ENCODE data around the gene NDP. TPM values are rescaled to one million over a fixed set of nuclear protein-coding genes. Genes with fewer than 3 reads are reported as not detected.

The NDP gene
- total RNA-seq, 4 donors from 2014 or later, result 0.27 TPM; not detected in 3

GRCh38 chrX:43969504-43970501 lies 3.4 kb downstream of the NDP start:
- WGBS, 2 donors (ENCODE audit: low coverage in 1 of 2), result 53 to 72% methylated on average over 3 to 19 of the region's 19 CpGs
- Histone ChIP-seq H3K36me3 (no peaks in the 10 kb centered on the region), H3K27ac (no peak overlapping the region), H3K27me3 (no peaks in the 10 kb centered on the region), H3K4me3 (no peak overlapping the region), H3K9me3 (no peaks in the 10 kb centered on the region), H3K4me1 (peaks cover 0 to 2% (median 1%) of the 10 kb centered on the region in 4 donors)
- TF ChIP-seq POLR2A (IDR thresholded peaks at IDR 0.05) (no peak), POLR2AphosphoS5 (IDR thresholded peaks at IDR 0.05) (no peak), EP300 (IDR thresholded peaks at IDR 0.05; ENCODE audit: low read depth) (no peak), CTCF (IDR thresholded peaks at IDR 0.05) (no peak)
- no peak for DNase-seq
- in situ Hi-C loops (cut with MboI; ENCODE audit: low pct_ligation_motif_present in 1 of 4, low pct_unique_long_range_greater_than_20kb in 1 of 4, low sequenced_read_pairs in 3 of 4), result loop anchor here in 2 of 4 donors (25.0 kb wide), 2 partner anchors 1092 to 1217 kb away; no protein-coding TSS in a partner anchor
- intact Hi-C loops (cut with DNase I; ENCODE audit: low total_unique reads), result no loop called here

- H3K36me3 ChIP-seq, result no peaks in the 10 kb centered on the region
- no peak for TF ChIP-seq POLR2A (IDR thresholded peaks at IDR 0.05)
- TF ChIP-seq POLR2AphosphoS5 (IDR thresholded peaks at IDR 0.05), result no peak
- TF ChIP-seq EP300 (IDR thresholded peaks at IDR 0.05; ENCODE audit: low read depth), result no peak
- TF ChIP-seq CTCF (IDR thresholded peaks at IDR 0.05), result no peak
- H3K4me1 ChIP-seq, result peaks cover 0 to 2% (median 1%) of the 10 kb centered on the region in 4 donors
- DNase-seq, result no peak
- no peak overlapping the region for H3K4me3 ChIP-seq
- in situ Hi-C loops (cut with MboI; ENCODE audit: low pct_ligation_motif_present in 1 of 4, low pct_unique_long_range_greater_than_20kb in 1 of 4, low sequenced_read_pairs in 3 of 4) (loop anchor here in 2 of 4 donors (25.0 kb wide), 2 partner anchors 1094 to 1219 kb away; no protein-coding TSS in a partner anchor), intact Hi-C loops (cut with DNase I; ENCODE audit: low total_unique reads) (no loop called here)
- no peak overlapping the region for H3K27ac ChIP-seq
- H3K9me3 ChIP-seq, result no peaks in the 10 kb centered on the region
- H3K27me3 ChIP-seq, result no peaks in the 10 kb centered on the region
- 67 to 71% methylated on average over 1 to 4 of the region's 4 CpGs for WGBS, 2 donors (ENCODE audit: low coverage in 1 of 2)
Observed at GRCh38 chrX:43968359-43968781, 4.8 kb downstream of the NDP start.

GRCh38 chrX:43964936-43965335 lies 8.3 kb downstream of the NDP start:
- intact Hi-C loops (cut with DNase I; ENCODE audit: low total_unique reads), result no loop called here
- no peak for DNase-seq
- WGBS, 2 donors (ENCODE audit: low coverage in 1 of 2), result 67% methylated on average over 3 of the region's 3 CpGs; no CpG with 5 or more reads in 1 of the 2 donors
- Histone ChIP-seq H3K9me3 (no peaks in the 10 kb centered on the region), H3K27me3 (no peaks in the 10 kb centered on the region), H3K4me1 (no peaks in the 10 kb centered on the region), H3K36me3 (no peaks in the 10 kb centered on the region), H3K27ac (no peak overlapping the region), H3K4me3 (no peak overlapping the region)
- in situ Hi-C loops (cut with MboI; ENCODE audit: low pct_ligation_motif_present in 1 of 4, low pct_unique_long_range_greater_than_20kb in 1 of 4, low sequenced_read_pairs in 3 of 4), result loop anchor here in 2 of 4 donors (25.0 kb wide), 2 partner anchors 1097 to 1222 kb away; no protein-coding TSS in a partner anchor
- TF ChIP-seq EP300 (IDR thresholded peaks at IDR 0.05; ENCODE audit: low read depth) (no peak), CTCF (IDR thresholded peaks at IDR 0.05) (no peak), POLR2AphosphoS5 (IDR thresholded peaks at IDR 0.05) (no peak), POLR2A (IDR thresholded peaks at IDR 0.05) (no peak)

- DNase-seq, result no peak
- 73% methylated on average over 3 of the region's 3 CpGs; no CpG with 5 or more reads in 1 of the 2 donors for WGBS, 2 donors (ENCODE audit: low coverage in 1 of 2)
- H3K4me1 ChIP-seq, result no peaks in the 10 kb centered on the region
- no peak overlapping the region for H3K4me3 ChIP-seq
- intact Hi-C loops (cut with DNase I; ENCODE audit: low total_unique reads) (no loop called here), in situ Hi-C loops (cut with MboI; ENCODE audit: low pct_ligation_motif_present in 1 of 4, low pct_unique_long_range_greater_than_20kb in 1 of 4, low sequenced_read_pairs in 3 of 4) (loop anchor here in 2 of 4 donors (25.0 kb wide), 2 partner anchors 1099 to 1224 kb away; no protein-coding TSS in a partner anchor)
- no peak overlapping the region for H3K27ac ChIP-seq
- H3K9me3 ChIP-seq, result no peaks in the 10 kb centered on the region
- H3K27me3 ChIP-seq, result no peaks in the 10 kb centered on the region
- TF ChIP-seq CTCF (IDR thresholded peaks at IDR 0.05) (no peak), POLR2AphosphoS5 (IDR thresholded peaks at IDR 0.05) (no peak), POLR2A (IDR thresholded peaks at IDR 0.05) (no peak), EP300 (IDR thresholded peaks at IDR 0.05; ENCODE audit: low read depth) (no peak)
- no peaks in the 10 kb centered on the region for H3K36me3 ChIP-seq
Observed at GRCh38 chrX:43963726-43964125, 9.5 kb downstream of the NDP start.
